Subcutaneous adipose tissue (tissue), 4 donors: ENCODE results near the gene UGT1A7. TPM values are rescaled to one million over a fixed set of nuclear protein-coding genes. Genes with fewer than 3 reads are reported as not detected.

Source experiments
- CTCF ChIP-seq: fragments of 450-650 bp; IDR thresholded peaks from one replicate; pipeline ENCODE4 v1.5.1; 2016; ENCODE audit warnings: low read depth, mild to moderate bottlenecking, control low read depth, antibody characterized with exemption, moderate library complexity
- total RNA-seq, 4 donors: library from RNA; depleted of rRNA; stranded (reverse); fragments of >200 nt; gene quantifications; one replicate each; pipeline ENCODE4 v1.1.0, GENCODE V29; 2016

The UGT1A7 gene
- total RNA-seq, 4 donors from 2014 or later = 0.88 TPM; not detected in 3

GRCh38 chr2:233747283-233747544 lies 65.5 kb downstream of the UGT1A7 start:
- no peak for TF ChIP-seq CTCF

- TF ChIP-seq CTCF = no peak
Measured at GRCh38 chr2:233754872-233755611, 73.3 kb downstream of the UGT1A7 start.

- TF ChIP-seq CTCF = no peak
Measured at GRCh38 chr2:233756429-233757081, 74.9 kb downstream of the UGT1A7 start.

- TF ChIP-seq CTCF = no peak
Measured at GRCh38 chr2:233758141-233758540, 76.4 kb downstream of the UGT1A7 start.

GRCh38 chr2:233758849-233759248 lies 77.1 kb downstream of the UGT1A7 start:
- TF ChIP-seq CTCF = no peak

- no peak for TF ChIP-seq CTCF
Measured at GRCh38 chr2:233760043-233760442, 78.3 kb downstream of the UGT1A7 start, which contains the start of gene UGT1A1. Gene UGT1A1, plus strand, starts transcription at chr2:233760270. Its CDS starts 18 bp downstream, at chr2:233760288.

GRCh38 chr2:233761040-233761769 lies 79.5 kb downstream of the UGT1A7 start:
- no peak for TF ChIP-seq CTCF
